HTERT RPE-1 (cell line): ENCODE results near the gene SMARCE1.

Experiments
- in situ Hi-C: fragments of 300-500 bp; cut with MboI; formaldehyde crosslinking; loops from 4 replicates; pipeline ENCODE4 v1.14.3; 2020; ENCODE audit warnings: low sequenced_read_pairs

The SMARCE1 gene

GRCh38 chr17:40612599-40613244 is 34.9 kb downstream of the SMARCE1 start:
- in situ Hi-C loops, result no loop called here

DNA sequence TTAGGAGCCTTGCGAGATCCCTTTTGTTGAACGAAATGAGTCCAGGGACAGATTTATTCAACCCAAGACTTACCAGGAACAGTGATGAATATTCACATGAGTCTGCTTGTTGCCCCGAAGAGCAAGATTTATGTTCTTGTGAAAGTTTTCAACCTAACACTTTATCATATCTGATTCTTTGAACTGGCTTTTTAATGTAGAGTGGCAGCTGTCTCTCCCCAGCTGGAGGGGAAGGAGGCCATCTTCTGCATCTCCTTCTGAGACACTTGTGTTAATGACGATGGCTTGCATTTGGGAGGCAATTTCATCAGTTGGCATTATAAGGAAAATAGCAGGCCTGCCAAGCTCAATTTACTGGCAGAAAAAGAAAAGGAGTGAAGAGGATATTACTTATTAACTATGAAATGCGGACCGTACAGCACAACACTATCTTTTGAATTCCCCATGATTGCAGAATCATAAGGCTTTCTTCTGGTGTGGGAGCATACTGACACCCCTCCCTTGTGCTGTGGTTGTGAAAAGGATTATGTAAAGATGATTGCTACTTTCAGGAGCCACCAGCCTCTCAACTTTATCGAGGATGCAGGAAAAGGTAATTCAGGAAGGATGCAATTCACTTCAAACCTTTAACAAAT is 35.7 kb downstream of the SMARCE1 start:
- in situ Hi-C loops, result no loop called here

GRCh38 chr17:40610359-40610758 is 37.3 kb downstream of the SMARCE1 start:
- in situ Hi-C loops, result no loop called here

GRCh38 chr17:40608061-40608581 is 39.5 kb downstream of the SMARCE1 start:
- in situ Hi-C loops, result no loop called here

DNA sequence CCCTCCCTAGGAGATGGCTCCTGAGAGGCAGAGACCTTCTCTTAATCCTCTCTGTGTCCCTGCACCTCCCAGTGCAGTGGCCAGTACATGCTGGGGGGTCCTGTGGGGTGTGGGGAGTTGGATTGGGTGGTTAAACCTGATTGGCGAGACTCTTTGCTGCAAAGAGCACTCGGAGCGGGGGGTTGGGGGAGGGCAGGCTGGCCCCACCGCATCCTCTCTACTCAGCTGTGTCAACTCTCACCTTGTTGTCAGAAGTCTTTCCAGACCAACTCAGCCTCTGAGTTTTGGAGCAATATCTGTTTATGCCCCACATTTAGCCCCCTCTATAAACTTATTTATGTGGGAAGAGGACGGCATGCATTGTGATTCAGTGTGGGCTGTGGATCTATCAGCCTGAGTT is 40.0 kb downstream of the SMARCE1 start:
- in situ Hi-C loops, result no loop called here

DNA sequence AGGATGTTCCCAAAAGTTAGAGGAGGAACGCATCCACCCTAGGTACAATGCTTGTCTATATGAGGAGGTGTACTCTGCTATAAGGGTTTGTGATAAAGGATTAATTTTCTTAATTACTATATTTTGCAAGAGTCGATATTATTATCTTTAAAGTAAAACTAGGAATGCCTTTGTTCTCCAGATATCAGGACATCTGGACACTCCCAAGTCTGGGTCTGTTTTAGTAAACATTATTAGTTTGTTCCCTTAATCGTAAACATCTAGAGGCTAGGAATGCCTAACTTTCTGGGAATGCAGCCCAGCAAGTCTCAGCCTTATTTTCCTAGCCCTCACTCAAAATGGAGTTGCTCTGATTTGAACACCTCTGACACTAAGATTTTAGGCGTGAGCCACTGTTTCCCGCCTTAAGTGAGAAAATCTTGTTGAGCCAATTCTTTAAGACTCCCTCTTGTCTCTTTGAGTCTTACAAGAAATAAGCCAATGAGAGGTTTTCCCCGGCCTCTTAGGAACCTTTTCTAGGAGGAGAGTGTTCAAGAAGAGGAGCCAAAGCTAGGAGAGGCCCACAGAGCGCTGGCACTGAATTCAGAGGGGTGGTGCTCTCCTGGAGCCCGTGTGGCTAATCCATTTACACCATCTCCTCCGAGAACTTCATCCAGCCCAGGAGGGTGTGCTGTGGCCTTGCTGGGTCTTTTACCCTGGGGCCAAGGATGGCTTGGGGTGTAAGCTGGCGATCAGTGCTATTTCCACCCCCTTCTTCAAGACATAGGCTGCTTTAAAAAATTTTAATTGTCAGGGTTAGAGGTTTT is 40.9 kb downstream of the SMARCE1 start:
- in situ Hi-C loops, result no loop called here

DNA sequence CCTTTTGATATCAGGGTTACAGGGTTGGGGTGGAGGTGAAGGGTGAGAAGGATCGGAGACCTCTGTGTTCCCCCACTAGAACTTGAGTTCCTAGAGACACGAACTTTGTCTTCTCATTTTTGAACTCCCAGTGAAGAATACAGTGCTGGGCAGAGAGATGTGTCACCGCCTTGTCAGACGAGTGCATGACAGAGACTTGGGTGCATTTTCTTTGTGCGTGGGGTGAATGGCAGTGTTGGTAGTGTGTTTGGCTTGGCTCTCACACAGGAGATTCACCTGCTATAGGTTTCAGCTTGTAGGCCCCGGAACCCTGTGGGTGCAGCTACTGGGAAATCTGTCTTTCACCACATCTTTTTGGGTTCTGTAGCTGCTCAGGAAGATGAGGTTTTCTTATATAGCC is 42.3 kb downstream of the SMARCE1 start:
- in situ Hi-C loops, result no loop called here

DNA sequence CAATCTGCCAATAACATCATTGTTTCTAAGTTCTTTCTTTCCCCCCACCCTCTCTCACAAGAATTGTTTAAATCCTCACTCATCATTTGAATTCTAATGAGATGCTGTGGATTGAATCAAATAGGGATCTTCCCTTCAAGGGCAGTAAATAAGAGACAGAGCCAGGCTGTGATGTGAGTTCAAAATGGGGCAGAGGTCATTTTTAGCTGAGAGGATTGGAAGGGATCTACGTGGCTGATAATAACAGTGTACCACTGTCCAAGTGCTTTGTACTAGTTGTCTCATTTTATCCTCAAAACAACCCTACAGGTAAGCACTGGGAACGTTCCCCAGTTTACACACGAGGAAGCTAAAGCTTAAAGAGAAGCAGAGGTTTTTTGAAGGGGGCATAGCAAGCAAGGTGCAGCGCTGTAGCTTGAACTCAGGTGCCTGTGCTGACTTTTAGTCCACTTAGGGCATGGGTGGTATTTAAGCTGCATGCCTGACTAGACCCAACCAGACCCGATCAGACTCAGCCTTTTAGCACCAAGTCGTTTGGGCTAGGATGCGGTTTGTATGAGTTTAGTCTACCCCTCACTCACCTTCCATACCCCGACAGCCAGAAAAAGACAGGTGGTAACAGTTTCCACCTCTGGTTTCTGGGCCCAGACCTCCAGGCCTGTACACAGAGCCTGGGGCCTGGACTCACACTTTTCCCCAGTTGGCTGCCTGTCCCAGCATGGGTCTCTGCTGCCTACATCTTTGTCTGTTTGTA is 43.1 kb downstream of the SMARCE1 start:
- in situ Hi-C loops, result no loop called here

DNA sequence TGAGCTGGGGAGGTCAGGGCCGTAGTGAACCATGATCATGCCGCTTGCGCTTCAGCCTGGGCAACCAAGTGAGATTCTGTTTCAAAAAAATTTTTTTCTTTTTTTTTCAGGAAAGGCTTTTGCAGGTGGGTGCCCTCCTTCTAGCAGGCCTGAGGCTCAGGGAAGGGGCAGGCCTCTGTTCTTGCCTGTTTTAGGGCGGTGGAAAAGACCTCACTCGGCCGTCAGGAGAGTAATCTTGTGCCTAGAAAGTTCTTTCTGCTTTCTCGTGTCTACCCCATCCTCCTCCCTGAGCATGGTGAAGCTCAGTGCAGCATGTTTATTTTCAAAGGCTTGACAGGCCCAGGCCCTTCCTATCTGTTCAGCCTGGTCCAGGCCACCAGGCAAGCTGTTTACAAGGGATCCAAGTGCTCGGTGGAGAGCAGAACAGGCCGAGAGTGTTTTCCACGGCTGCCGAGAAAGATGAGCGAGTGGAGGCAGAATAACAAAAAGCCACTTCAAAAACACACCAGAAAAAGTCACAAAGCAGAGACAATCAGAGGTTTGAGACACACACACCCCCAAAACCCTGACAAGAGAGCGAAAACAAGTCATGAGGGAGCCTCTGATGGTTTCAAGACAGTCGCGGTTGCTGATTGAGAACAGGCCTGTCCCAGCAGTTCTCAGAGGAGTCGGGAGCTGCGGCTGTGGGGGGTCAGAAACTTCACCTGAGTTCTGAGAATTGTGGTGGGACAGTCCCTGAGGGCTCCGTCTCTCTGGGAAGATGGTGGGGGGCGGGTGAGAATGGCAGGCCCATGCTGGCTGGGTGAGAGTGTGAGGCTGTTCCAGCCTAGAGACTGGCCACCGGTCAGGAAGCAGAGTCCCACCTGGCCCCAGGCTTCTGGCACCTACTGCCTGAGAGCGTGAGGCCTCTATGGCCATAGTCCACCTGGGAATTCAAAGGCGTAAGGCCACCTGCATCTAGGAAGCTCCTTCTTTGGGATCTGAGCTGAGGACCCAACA is 44.9 kb downstream of the SMARCE1 start:
- in situ Hi-C loops, result no loop called here

- in situ Hi-C loops, result no loop called here
These were observed 47.1 kb downstream of the SMARCE1 start for GRCh38 chr17:40600486-40601046.

DNA sequence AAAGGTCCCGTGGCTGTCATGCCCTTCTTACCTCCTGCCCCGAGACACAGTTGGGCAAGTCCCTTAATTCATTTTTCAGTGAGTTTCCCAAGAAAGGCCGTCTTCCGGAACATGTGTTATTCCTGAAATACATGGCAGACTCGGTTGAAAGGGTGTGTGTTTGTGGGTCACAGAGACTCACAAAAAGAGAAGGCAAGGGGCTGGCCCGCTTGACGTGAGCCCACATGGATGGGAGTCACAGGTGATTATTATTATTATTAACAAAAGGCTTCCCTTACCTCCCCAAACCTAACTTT is 48.2 kb downstream of the SMARCE1 start:
- in situ Hi-C loops, result no loop called here

- in situ Hi-C loops, result no loop called here
These were observed 48.8 kb downstream of the SMARCE1 start for GRCh38 chr17:40598619-40599467.

DNA sequence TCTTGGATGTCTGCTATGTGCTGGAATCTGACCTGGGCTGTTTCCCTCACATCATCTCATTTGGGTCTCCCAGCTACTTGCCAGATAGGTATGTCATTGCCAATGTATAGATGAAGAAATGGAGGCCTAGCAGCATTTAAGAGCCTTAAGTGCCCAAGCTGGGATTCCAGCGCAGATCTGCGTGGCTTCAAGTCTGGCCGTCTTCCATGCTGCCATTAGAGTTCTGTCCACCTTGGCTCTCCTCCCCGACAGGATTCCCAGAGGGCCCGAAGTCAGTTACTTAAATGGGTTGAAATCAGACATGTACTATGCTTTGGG is 49.4 kb downstream of the SMARCE1 start:
- in situ Hi-C loops, result no loop called here

- in situ Hi-C loops, result no loop called here
These were observed 49.9 kb downstream of the SMARCE1 start for GRCh38 chr17:40597556-40598300.

- in situ Hi-C loops, result no loop called here
These were observed 50.5 kb downstream of the SMARCE1 start for GRCh38 chr17:40597156-40597555.

GRCh38 chr17:40596261-40596919 is 51.2 kb downstream of the SMARCE1 start:
- in situ Hi-C loops, result no loop called here

DNA sequence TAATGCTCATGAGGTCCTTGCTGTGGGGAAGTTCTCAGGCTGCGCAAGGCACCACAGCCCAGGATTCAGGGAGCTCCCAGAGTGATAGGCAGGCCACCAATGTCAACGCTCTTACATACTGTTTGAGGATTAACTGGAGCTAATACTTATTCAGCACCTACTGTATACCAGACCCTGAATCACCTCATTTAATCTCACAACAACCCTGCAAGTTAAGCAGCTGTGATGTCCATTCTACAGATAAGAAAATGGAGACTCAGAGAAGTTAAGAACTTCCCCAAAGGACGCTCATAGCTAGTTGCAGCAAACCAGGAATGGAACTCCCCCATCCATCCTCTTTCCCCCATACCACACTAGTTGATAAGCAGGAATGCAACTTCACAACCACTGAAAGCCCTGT is 56.9 kb downstream of the SMARCE1 start:
- in situ Hi-C loops, result no loop called here

GRCh38 chr17:40588552-40588951 is 59.1 kb downstream of the SMARCE1 start:
- in situ Hi-C loops, result no loop called here
